Sigmoid colon (tissue), 7 donors: Measurements from ENCODE around the gene ZNF701. TPM values are rescaled to one million over a fixed set of nuclear protein-coding genes. Genes with fewer than 3 reads are reported as not detected.
"Not testable (repeated sequence)": the region's sequence is repeated elsewhere in the genome, so short reads cannot be mapped to it uniquely, and the experiment has no call there.

Source experiments
- DNase-seq: peaks from one replicate; pipeline ENCODE4 v3.0.0-alpha.2; 2019
- H3K27ac ChIP-seq, 4 donors: fragments of 200-600 bp; sonication (generic); one replicate each; pipeline ENCODE4 v1.5.1; 2016 to 2019; ENCODE audit warnings: mild to moderate bottlenecking in 1 of 4
- H3K27me3 ChIP-seq, 3 donors: fragments of 200-600 bp; sonication (generic); one replicate each; pipeline ENCODE4 v1.5.1; 2019; ENCODE audit warnings: mild to moderate bottlenecking in 1 of 3
- H3K36me3 ChIP-seq, 4 donors: fragments of 200-600 bp; sonication (generic); one replicate each; pipeline ENCODE4 v1.5.1; 2016 to 2019
- H3K4me1 ChIP-seq, 4 donors: fragments of 200-600 bp; sonication (generic); one replicate each; pipeline ENCODE4 v1.5.1; 2017 to 2019
- H3K4me3 ChIP-seq, 4 donors: fragments of 200-600 bp; sonication (generic); one replicate each; pipeline ENCODE4 v1.5.1; 2017 to 2019; ENCODE audit warnings: mild to moderate bottlenecking in 2 of 4, moderate library complexity in 1 of 4
- H3K9me3 ChIP-seq, 4 donors: fragments of 200-600 bp in 3 of 4; sonication (generic) in 3 of 4; one replicate each; pipeline versions ENCODE4 v1.5.1 to v1.6.1; 2013 to 2019
- EP300 ChIP-seq, 4 donors: sonication (generic); formaldehyde crosslinking; IDR thresholded peaks; one replicate each; pipeline ENCODE4 v1.6.1; 2017; ENCODE audit warnings: antibody characterized with exemption in 4 of 4
- POLR2A ChIP-seq, 2 donors: fragments of 450-650 bp; IDR thresholded peaks; one replicate each; pipeline ENCODE4 v1.6.1; 2016; ENCODE audit warnings: antibody characterized with exemption in 2 of 2, mild to moderate bottlenecking in 2 of 2, moderate library complexity in 2 of 2
- POLR2AphosphoS5 ChIP-seq, 4 donors: sonication (generic); formaldehyde crosslinking; IDR thresholded peaks; one replicate each; pipeline ENCODE4 v1.6.1; 2017; ENCODE audit warnings: antibody characterized with exemption in 4 of 4
- WGBS, 2 donors: extraction: QIAGEN DNeasy Blood & Tissue Kit; methylation state at CpG; one replicate each; pipeline ENCODE4 v1.1.7; 2013; 5-methylcytosine and 5-hydroxymethylcytosine counted together
- intact Hi-C: fragments of 100-400 bp; cut with DNase I; formaldehyde crosslinking; loops from one replicate; pipeline ENCODE4 v1.15.1; 2023
- polyA plus RNA-seq, 3 donors: library from polyadenylated mRNA; stranded (reverse); fragments of 200-250 nt; gene quantifications; one replicate each; pipeline ENCODE4 v1.2.3, GENCODE V29; 2013
- total RNA-seq, 4 donors: library from RNA; depleted of rRNA; stranded (reverse); fragments of >200 nt; gene quantifications; one replicate each; pipeline ENCODE4 v1.1.0, GENCODE V29; 2016
- TF ChIP-seq, protein P1 (sequence below), 4 experiments: fragments of 450-650 bp in 3 of 4; fragments of 200-600 bp in 1 of 4; IDR thresholded peaks; one replicate each; pipeline ENCODE4 v1.5.1; 2016 to 2019; ENCODE audit warnings: antibody characterized with exemption in 4 of 4, mild to moderate bottlenecking in 3 of 4, moderate library complexity in 2 of 4
- donor health status: healthy with polysubstance abuse.
- donor health status: Bipolar disorder and iron deficiency.
- donor health status: healthy.

ZNF701 gene
- total and polyA plus RNA-seq, 7 donors: 4.8 to 22.4 (median 12.4) TPM

DNA sequence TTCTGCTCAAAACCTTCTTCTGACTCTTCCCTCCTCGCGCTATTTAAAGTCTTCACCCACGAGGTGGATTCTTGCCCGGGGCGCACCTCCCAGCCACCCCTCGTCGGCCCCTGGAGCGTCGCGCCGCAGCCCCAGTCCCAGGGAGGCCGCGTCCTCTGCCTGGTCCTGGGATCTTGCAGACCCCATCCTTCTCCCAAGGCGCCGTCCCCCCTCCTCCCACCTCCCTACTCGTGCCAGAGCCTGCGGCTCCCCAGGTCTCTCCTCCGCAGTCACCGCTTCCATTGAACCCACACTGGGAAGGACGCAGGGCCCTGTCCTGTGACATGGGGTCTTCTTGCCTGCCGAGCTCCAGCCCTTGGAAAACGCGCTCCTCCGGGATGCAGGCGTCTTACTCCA lies 42.1 kb upstream of the ZNF701 start:
- TF ChIP-seq, protein P1, sequence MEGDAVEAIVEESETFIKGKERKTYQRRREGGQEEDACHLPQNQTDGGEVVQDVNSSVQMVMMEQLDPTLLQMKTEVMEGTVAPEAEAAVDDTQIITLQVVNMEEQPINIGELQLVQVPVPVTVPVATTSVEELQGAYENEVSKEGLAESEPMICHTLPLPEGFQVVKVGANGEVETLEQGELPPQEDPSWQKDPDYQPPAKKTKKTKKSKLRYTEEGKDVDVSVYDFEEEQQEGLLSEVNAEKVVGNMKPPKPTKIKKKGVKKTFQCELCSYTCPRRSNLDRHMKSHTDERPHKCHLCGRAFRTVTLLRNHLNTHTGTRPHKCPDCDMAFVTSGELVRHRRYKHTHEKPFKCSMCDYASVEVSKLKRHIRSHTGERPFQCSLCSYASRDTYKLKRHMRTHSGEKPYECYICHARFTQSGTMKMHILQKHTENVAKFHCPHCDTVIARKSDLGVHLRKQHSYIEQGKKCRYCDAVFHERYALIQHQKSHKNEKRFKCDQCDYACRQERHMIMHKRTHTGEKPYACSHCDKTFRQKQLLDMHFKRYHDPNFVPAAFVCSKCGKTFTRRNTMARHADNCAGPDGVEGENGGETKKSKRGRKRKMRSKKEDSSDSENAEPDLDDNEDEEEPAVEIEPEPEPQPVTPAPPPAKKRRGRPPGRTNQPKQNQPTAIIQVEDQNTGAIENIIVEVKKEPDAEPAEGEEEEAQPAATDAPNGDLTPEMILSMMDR (IDR thresholded peaks at IDR 0.05): no peak
- no peak for TF ChIP-seq EP300 (IDR thresholded peaks at IDR 0.05)
- DNase-seq: peak; percentile 67

DNA sequence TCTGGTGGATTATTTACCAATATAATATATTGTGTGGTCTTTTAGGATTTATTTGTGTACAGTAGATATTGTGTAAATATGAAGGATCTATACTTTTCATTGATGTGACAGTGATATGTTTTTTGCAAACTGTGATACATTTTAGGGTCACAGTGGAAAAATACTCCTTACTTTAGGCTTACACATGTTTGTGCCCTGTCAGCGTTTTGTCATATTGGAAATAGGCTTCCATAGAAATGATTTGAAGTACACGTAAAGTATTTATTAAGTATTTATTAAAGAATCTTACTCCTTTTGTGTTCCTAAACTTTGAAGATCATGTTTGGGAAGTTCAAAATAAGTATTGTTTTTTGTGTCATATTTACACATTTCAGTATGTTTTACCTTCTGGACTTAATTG lies 37.6 kb upstream of the ZNF701 start:
- no peaks in the 10 kb centered on the region for H3K27me3 ChIP-seq

More for the DNA sequence above, 42.1 kb upstream of the ZNF701 start:
- Histone ChIP-seq H3K4me3 (peak overlapping the region; percentile 67 to 80 (median 76)), H3K36me3 (peaks cover 0 to 4% (median under 1%) of the 10 kb centered on the region in 4 donors), H3K4me1 (peaks cover 0 to 12% (median 9%) of the 10 kb centered on the region in 4 donors), H3K27me3 (no peaks in the 10 kb centered on the region), H3K27ac (peak overlapping the region; percentile 90 to 95 (median 93)), H3K9me3 (peaks cover 0 to under 1% (median 0%) of the 10 kb centered on the region in 4 donors)
- intact Hi-C loops: loop anchor here (5.0 kb wide), 3 partner anchors 44 to 164 kb away; partner anchors contain the start of genes ZNF578 and ZNF701
- 1 to 2% methylated on average over 25 of the region's 25 CpGs for WGBS, 2 donors

DNA sequence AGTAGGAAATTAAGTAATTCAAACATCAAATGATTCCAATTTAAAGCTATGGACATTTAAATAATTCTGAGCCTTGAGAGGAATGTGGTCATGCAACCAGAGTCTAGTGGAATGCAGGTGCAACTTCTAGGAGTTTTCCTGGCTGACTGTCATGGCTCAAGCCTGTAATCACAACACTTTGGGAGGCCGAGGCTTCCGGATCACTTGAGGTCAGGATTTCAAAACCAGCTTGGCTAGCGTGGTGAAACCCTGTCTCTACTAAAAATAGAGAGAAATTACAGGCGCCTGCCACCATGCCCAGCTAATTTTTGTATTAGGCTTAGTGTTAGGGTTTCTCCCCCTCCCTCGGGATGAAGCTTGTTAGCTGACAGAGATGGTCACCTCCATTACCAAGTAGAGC lies 36.2 kb upstream of the ZNF701 start:
- no peak overlapping the region for H3K4me3 ChIP-seq
- peaks cover 0 to 16% (median 7%) of the 10 kb centered on the region in 4 donors for H3K4me1 ChIP-seq
- no peaks in the 10 kb centered on the region for H3K9me3 ChIP-seq
- 87 to 91% methylated on average over 5 of the region's 5 CpGs for WGBS, 2 donors
- no peak for DNase-seq
- no peak overlapping the region for H3K27ac ChIP-seq
- no peaks in the 10 kb centered on the region for H3K27me3 ChIP-seq
- TF ChIP-seq POLR2AphosphoS5 (IDR thresholded peaks at IDR 0.05) (no peak), EP300 (IDR thresholded peaks at IDR 0.05) (no peak), POLR2A (IDR thresholded peaks at IDR 0.05) (no peak)
- TF ChIP-seq, protein P1 (IDR thresholded peaks at IDR 0.05): no peak
- intact Hi-C loops: no loop called here
- peaks cover 0 to 17% (median 2%) of the 10 kb centered on the region in 4 donors for H3K36me3 ChIP-seq

More for the DNA sequence above, 37.6 kb upstream of the ZNF701 start:
- Histone ChIP-seq H3K36me3 (peaks cover 0 to 17% (median 2%) of the 10 kb centered on the region in 4 donors), H3K4me1 (peaks cover 0 to 25% (median 17%) of the 10 kb centered on the region in 4 donors), H3K9me3 (no peaks in the 10 kb centered on the region), H3K27ac (no peak overlapping the region), H3K4me3 (no peak overlapping the region)
- TF ChIP-seq, protein P1 (IDR thresholded peaks at IDR 0.05): no peak
- TF ChIP-seq POLR2AphosphoS5 (IDR thresholded peaks at IDR 0.05) (no peak), EP300 (IDR thresholded peaks at IDR 0.05) (no peak), POLR2A (IDR thresholded peaks at IDR 0.05) (no peak)
- intact Hi-C loops: no loop called here
- WGBS, 2 donors: 97 to 98% methylated on average over 2 of the region's 2 CpGs
- DNase-seq: no peak

DNA sequence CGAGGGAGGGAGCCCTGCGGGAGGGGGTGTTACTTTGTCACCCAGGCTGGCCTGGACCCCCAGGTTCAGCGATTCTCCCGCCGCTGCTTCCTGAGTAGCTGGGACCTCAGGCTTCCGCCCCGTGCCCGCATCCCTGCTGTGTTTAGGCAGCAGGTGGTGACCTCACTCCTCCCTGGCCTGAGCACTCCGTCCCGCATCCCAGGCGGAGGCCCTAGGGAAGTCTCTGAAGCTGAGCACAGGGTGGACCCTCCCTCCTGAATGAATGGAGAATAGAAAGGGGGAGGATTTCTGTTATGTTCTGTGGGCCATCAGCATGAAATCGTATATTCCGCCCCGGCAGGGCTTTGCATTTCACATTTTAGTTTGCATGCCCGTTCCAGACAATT lies 34.7 kb upstream of the ZNF701 start:
- DNase-seq: peak; percentile 68
- H3K4me1 ChIP-seq: peaks cover 0 to 16% (median 6%) of the 10 kb centered on the region in 4 donors
- H3K9me3 ChIP-seq, H3K27me3 ChIP-seq, intact Hi-C loops: not testable (repeated sequence)
- 30 to 73% methylated on average over 15 of the region's 15 CpGs for WGBS, 2 donors
- peak overlapping the region; percentile 49 to 61 (median 58) for H3K4me3 ChIP-seq
- H3K27ac ChIP-seq: peak overlapping the region; percentile 75 to 87 (median 85)
- H3K36me3 ChIP-seq: peaks cover 0 to 17% (median 2%) of the 10 kb centered on the region in 4 donors

DNA sequence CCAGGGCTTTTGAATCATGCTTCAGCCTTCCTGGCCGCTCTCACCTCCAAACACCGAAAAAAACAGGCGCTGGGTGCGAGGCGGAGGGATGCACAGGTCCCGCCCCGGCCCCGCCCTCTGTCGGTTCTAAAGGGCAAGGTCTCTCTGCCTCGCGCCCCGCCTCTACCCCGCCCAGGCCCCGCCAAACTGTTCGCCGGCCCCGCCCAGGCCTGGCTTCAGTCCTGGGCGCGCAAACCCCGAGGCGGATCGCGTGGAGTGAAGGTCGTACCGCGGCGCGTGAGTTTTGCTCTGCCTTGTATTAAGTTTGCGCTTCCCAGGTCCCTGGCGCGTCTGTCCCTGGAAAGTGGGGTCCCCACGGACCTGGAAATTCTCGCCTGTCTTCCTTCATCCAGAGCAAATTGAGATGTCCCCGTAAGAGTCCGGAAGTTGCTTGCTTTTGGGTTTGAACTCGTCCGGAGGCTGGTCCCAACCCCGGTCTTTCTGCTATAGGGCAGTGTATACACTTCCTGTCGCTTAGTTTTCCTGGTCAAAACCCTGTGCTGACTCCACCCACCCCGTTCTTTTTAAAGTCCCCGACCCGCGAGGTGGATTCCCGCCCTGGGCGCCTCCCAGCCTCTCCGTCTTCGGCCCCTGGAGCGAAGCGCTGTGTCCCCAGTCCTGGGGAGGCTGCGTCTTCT lies 34.2 kb upstream of the ZNF701 start:
- 20 to 76% methylated on average over 50 of the region's 50 CpGs for WGBS, 2 donors
- intact Hi-C loops: no loop called here
- H3K27ac ChIP-seq: peak overlapping the region; percentile 75 to 87 (median 85)
- no peaks in the 10 kb centered on the region for H3K27me3 ChIP-seq
- peaks cover 0 to 17% (median 2%) of the 10 kb centered on the region in 4 donors for H3K36me3 ChIP-seq
- peaks cover 0 to 16% (median 6%) of the 10 kb centered on the region in 4 donors for H3K4me1 ChIP-seq
- peak; percentile 93 for DNase-seq
- H3K4me3 ChIP-seq: peak overlapping the region; percentile 49 to 61 (median 58)
- TF ChIP-seq, protein P1 (IDR thresholded peaks at IDR 0.05): peak in 2 of 4 experiments; percentile 8 to 19
- TF ChIP-seq POLR2A (IDR thresholded peaks at IDR 0.05) (no peak), POLR2AphosphoS5 (IDR thresholded peaks at IDR 0.05) (peak in 3 of 4 donors; percentile 38 to 46 (median 41)), EP300 (IDR thresholded peaks at IDR 0.05) (no peak)
- no peaks in the 10 kb centered on the region for H3K9me3 ChIP-seq
